Thoracic aorta (tissue), 2 donors: Measurements from ENCODE around the gene NR1D2. TPM values are rescaled to one million over a fixed set of nuclear protein-coding genes. Genes with fewer than 3 reads are reported as not detected.
A peak's percentile ranks its signal among the peaks of the same experiment; 100 is the strongest.
"Not testable (repeated sequence)": the region's sequence is repeated elsewhere in the genome, so short reads cannot be mapped to it uniquely, and the experiment has no call there.

Experiments
- ATAC-seq: fragments of 150-250 bp; one replicate; pipeline ENCODE4 v1.8.0; 2017; ENCODE audit warnings: low read depth; ENCODE audit not compliant: insufficient number of reproducible peaks, low FRiP score
- DNase-seq: peaks from one replicate; pipeline ENCODE4 v3.0.0-alpha.2; 2020; ENCODE audit warnings: low spot score
- H3K27ac ChIP-seq, 2 donors: fragments of 200-600 bp; sonication (generic); 1 replicate in 1 of 2; 2 replicates in 1 of 2; pipeline ENCODE4 v1.5.1; 2016; ENCODE audit warnings: mild to moderate bottlenecking in 2 of 2, moderate library complexity in 2 of 2
- H3K27me3 ChIP-seq: fragments of 200-600 bp; sonication (generic); replicated peaks from 2 replicates; pipeline ENCODE4 v1.6.0; 2016; ENCODE audit warnings: mild to moderate bottlenecking; ENCODE audit not compliant: insufficient read depth
- H3K36me3 ChIP-seq: fragments of 200-600 bp; sonication (generic); one replicate; pipeline ENCODE4 v1.5.1; 2016
- H3K4me1 ChIP-seq, 2 donors: fragments of 200-600 bp; sonication (generic); 1 replicate in 1 of 2; 2 replicates in 1 of 2; pipeline versions ENCODE4 v1.5.1 to v1.6.0; 2016; ENCODE audit warnings: low read depth in 2 of 2, mild to moderate bottlenecking in 1 of 2; ENCODE audit not compliant: control insufficient read depth in 1 of 2
- H3K4me3 ChIP-seq: fragments of 200-600 bp; sonication (generic); 2 replicates; pipeline ENCODE4 v1.5.1; 2016; ENCODE audit warnings: mild to moderate bottlenecking
- H3K9me3 ChIP-seq: fragments of 200-600 bp; sonication (generic); 2 replicates; pipeline ENCODE4 v1.5.1; 2016
- total RNA-seq, 2 donors: library from RNA; depleted of rRNA; stranded (reverse); fragments of >200 nt; gene quantifications; one replicate each; pipeline versions ENCODE4 v1.1.0 to v1.2.3, GENCODE V29; 2016
- TF ChIP-seq, protein P1 (sequence below): fragments of 200-600 bp; sonication (generic); IDR thresholded peaks from one replicate; pipeline ENCODE4 v1.5.1; 2019; ENCODE audit warnings: antibody characterized with exemption

The NR1D2 gene
- total RNA-seq, 2 donors from 2014 or later = 33.0 to 41.6 TPM

DNA sequence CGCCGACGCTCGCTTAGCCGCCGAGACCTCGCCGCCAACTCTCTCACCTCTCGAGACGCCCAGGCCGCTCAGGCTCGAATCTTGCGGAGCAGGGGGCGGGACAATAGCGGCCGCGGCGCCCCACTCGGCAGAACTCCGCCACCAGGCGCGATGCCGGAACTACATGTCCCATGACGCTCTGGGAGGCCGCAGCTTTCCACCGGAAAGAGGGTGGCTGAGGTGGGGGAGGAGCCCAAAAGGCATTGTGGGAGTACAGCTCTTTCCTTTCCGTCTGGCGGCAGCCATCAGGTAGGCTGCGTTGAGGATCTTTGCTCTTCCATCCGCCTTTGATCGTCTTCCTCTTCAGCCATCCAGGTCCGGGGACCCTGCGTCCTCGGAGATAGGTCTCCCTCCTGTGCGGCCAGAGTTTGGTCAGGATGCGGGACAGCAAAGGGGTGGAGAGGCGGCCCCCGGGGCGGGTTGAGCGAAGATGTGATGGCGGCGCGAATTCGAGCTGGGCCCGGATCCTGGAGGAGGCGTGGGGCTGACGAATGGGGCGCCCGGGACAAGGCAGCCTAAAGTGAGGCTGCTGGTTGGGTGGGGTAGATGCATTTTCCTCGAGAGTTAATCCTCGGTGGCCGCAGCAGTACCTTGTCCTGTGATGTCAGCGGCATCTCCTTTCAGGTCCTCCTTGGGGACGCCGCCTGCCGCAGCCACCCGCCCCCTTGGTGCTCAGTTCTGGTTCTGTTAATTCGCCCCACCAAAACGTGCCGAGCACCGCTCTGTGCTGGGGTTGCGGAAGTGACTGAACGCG is 28.0 kb upstream of the NR1D2 start, which contains the start of the genes NKIRAS1 and RPL15:
TSS of gene NKIRAS1 (minus strand) at position 105 of the 793 bp plus-strand sequence. CDS start 6,086 bp downstream, outside the sequence.
TSS of gene RPL15 (plus strand) at position 247 of the 793 bp plus-strand sequence. CDS start 728 bp downstream, outside the sequence.
- DNase-seq (peak; percentile 87), ATAC-seq (peak; percentile 98)
- H3K27ac ChIP-seq = peak within 1 kb of the TSS; percentile 77 to 93
- TF ChIP-seq, protein P1, sequence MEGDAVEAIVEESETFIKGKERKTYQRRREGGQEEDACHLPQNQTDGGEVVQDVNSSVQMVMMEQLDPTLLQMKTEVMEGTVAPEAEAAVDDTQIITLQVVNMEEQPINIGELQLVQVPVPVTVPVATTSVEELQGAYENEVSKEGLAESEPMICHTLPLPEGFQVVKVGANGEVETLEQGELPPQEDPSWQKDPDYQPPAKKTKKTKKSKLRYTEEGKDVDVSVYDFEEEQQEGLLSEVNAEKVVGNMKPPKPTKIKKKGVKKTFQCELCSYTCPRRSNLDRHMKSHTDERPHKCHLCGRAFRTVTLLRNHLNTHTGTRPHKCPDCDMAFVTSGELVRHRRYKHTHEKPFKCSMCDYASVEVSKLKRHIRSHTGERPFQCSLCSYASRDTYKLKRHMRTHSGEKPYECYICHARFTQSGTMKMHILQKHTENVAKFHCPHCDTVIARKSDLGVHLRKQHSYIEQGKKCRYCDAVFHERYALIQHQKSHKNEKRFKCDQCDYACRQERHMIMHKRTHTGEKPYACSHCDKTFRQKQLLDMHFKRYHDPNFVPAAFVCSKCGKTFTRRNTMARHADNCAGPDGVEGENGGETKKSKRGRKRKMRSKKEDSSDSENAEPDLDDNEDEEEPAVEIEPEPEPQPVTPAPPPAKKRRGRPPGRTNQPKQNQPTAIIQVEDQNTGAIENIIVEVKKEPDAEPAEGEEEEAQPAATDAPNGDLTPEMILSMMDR = peak; percentile 79
- H3K36me3 ChIP-seq = no peaks in the 10 kb centered on the region
- H3K27me3 ChIP-seq = no peaks in the 10 kb centered on the region
- H3K4me1 ChIP-seq = peaks cover 25 to 55% of the 10 kb centered on the region in 2 donors
- H3K4me3 ChIP-seq = peak within 1 kb of the TSS; percentile 87
- H3K9me3 ChIP-seq = no peaks in the 10 kb centered on the region

DNA sequence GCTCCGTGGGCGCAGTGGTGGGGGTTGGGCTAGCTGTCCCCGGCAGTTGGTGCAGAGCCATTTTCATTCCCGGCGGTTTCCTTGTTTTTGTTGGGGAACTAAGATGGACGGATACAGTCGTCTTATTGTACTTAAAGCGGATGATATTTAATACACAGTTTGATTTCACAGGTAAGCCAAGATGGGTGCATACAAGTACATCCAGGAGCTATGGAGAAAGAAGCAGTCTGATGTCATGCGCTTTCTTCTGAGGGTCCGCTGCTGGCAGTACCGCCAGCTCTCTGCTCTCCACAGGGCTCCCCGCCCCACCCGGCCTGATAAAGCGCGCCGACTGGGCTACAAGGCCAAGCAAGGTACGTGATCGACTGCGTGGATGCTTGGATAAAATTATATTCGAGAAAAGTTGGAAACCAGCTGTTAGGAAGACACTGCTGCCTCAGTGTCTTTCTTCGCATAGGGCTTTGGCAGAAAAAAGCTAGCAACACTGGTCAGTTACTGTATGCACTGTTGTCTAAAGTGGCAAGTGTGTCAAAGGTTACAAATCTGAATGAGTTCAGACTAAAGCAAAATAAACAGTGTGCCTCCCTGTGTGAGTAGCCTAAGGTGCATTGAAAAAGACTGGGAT is 27.3 kb upstream of the NR1D2 start:
- H3K27me3 ChIP-seq, H3K9me3 ChIP-seq, H3K36me3 ChIP-seq: not testable (repeated sequence)
- H3K27ac ChIP-seq = peak overlapping the region; percentile 77 to 93
- H3K4me1 ChIP-seq = peaks cover 25 to 55% of the 10 kb centered on the region in 2 donors
- DNase-seq (peak; percentile 31), ATAC-seq (peak; percentile 46)
- H3K4me3 ChIP-seq = peak overlapping the region; percentile 87

DNA sequence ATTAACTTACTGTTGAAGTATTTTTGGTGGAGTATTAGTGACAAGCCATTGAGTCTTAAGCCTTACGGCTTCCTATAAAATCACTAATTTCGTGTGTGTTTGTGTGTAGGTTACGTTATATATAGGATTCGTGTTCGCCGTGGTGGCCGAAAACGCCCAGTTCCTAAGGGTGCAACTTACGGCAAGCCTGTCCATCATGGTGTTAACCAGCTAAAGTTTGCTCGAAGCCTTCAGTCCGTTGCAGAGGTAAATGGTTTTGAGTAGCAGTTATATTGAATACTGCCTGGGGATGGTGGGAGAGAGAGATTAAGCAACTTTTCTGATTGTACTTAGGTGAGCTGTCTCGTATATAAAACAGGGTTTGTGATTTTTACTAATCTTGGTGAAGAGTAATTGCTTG is 26.8 kb upstream of the NR1D2 start:
- Histone ChIP-seq H3K4me3 (peak overlapping the region; percentile 87), H3K4me1 (peaks cover 25 to 55% of the 10 kb centered on the region in 2 donors), H3K27ac (peak overlapping the region; percentile 77 to 93)
- not testable (repeated sequence) for ATAC-seq, H3K9me3 ChIP-seq, H3K36me3 ChIP-seq, H3K27me3 ChIP-seq, DNase-seq

DNA sequence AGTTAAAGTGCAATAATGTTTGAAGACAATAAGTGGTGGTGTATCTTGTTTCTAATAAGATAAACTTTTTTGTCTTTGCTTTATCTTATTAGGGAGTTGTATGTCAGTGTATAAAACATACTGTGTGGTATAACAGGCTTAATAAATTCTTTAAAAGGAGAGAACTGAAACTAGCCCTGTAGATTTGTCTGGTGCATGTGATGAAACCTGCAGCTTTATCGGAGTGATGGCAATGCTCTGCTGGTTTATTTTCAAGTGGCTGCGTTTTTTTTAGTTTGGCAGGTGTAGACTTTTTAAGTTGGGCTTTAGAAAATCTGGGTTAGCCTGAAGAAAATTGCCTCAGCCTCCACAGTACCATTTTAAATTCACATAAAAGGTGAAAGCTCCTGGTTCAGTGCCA is 25.5 kb upstream of the NR1D2 start:
- Histone ChIP-seq H3K4me1 (peaks cover 24 to 44% of the 10 kb centered on the region in 2 donors), H3K27ac (no peak overlapping the region), H3K27me3 (no peaks in the 10 kb centered on the region), H3K36me3 (no peaks in the 10 kb centered on the region), H3K9me3 (no peaks in the 10 kb centered on the region), H3K4me3 (no peak overlapping the region)
- DNase-seq = no peak
- TF ChIP-seq, protein P1 = no peak
- no peak for ATAC-seq

DNA sequence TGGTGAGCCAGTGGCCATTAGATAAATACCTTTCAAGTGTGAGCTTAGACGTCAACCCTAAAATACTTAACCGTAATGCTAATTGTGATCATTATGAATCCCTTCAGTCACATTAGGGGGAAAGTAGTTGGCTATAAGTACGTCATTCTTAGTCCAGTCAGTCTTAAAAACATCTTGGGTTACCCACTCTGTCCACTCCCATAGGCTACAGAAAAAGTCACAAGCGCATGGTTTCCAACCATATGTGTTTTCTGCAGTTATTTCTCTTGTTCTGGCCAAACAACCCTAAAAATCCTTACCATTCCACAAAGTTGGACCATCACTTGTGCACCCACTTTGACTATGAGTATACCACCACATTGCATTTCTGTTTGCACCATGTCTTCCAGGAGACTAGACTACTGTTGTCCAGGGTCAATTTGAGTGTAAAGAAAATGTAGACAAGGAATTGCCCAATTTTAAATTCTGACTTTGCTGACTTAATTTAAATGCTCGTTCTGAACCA is 24.9 kb upstream of the NR1D2 start:
- Histone ChIP-seq H3K9me3 (no peaks in the 10 kb centered on the region), H3K36me3 (no peaks in the 10 kb centered on the region), H3K27me3 (no peaks in the 10 kb centered on the region), H3K4me1 (peaks cover 19 to 38% of the 10 kb centered on the region in 2 donors), H3K27ac (no peak overlapping the region), H3K4me3 (no peak overlapping the region)
- ATAC-seq = no peak
- no peak for DNase-seq
- TF ChIP-seq, protein P1 = no peak

DNA sequence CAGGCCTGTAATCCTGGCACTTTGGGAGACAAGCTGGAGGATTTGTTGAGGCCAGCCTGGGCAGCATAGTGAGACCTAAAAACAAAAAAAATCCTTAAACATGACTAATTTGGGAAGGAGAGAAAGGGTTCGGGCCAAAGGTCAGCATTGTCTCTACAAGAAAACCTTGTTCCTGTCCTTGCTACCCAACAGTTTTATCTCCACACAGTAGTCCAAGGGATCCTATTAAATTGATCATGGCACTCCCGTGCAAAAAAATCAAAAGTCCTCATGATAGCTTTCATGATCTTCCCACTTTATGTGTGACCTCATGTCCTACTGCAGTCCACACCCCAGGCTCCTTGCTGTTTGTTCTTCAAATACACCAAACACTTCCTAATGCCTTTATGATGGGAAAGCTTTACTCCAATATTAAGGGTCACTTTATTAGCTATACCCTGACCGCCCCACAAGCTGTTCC is 24.0 kb upstream of the NR1D2 start:
- no peak for DNase-seq
- Histone ChIP-seq H3K27me3 (no peaks in the 10 kb centered on the region), H3K9me3 (no peaks in the 10 kb centered on the region), H3K4me3 (no peak overlapping the region), H3K27ac (no peak overlapping the region), H3K36me3 (no peaks in the 10 kb centered on the region), H3K4me1 (peaks cover 11 to 31% of the 10 kb centered on the region in 2 donors)
- no peak for ATAC-seq
- TF ChIP-seq, protein P1 = no peak
